GM13976 (cell line): ENCODE measurements around the gene PC.

Source experiments
- DNase-seq: peaks from one replicate; pipeline ENCODE4 v3.0.0; 2012; ENCODE audit warnings: low spot score
- in situ Hi-C: fragments of 300-500 bp; cut with MboI; formaldehyde crosslinking; loops from one replicate; pipeline ENCODE4 v1.12.0; 2022; ENCODE audit warnings: low sequenced_read_pairs, mixed read lengths, inconsistent platforms; ENCODE audit not compliant: unreplicated experiment
- TF ChIP-seq, protein P1 (sequence below): IDR thresholded peaks from 2 replicates; pipeline ENCODE4 v1.5.1; 2012; ENCODE audit warnings: borderline replicate concordance, mild to moderate bottlenecking; ENCODE audit not compliant: insufficient read depth; ENCODE audit errors: extremely low read depth, missing control alignments, control extremely low read depth

The PC gene

DNA sequence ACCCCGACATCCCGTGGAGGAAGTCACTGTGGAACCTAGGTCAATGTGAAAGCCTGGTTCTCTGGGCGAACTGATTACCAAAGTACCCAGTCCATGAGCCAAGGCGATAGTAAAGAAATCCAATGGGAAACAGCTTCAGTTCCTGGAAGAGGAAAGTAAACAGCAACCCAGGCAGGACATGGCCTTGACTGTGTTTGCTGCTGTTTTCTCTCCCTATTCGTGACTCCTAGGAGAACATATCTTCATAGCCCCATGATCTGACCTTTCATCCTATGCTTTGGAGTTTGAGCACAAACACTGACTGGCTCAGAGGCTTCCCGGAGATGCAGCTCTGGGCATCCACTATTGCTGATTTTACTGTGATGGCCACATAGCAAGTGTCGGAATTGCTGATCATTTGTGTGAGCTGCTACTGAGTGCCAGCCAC, 56.2 kb downstream of the PC start:
- TF ChIP-seq, protein P1, sequence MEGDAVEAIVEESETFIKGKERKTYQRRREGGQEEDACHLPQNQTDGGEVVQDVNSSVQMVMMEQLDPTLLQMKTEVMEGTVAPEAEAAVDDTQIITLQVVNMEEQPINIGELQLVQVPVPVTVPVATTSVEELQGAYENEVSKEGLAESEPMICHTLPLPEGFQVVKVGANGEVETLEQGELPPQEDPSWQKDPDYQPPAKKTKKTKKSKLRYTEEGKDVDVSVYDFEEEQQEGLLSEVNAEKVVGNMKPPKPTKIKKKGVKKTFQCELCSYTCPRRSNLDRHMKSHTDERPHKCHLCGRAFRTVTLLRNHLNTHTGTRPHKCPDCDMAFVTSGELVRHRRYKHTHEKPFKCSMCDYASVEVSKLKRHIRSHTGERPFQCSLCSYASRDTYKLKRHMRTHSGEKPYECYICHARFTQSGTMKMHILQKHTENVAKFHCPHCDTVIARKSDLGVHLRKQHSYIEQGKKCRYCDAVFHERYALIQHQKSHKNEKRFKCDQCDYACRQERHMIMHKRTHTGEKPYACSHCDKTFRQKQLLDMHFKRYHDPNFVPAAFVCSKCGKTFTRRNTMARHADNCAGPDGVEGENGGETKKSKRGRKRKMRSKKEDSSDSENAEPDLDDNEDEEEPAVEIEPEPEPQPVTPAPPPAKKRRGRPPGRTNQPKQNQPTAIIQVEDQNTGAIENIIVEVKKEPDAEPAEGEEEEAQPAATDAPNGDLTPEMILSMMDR, result no peak
- in situ Hi-C loops, result no loop called here
- no peak for DNase-seq

DNA sequence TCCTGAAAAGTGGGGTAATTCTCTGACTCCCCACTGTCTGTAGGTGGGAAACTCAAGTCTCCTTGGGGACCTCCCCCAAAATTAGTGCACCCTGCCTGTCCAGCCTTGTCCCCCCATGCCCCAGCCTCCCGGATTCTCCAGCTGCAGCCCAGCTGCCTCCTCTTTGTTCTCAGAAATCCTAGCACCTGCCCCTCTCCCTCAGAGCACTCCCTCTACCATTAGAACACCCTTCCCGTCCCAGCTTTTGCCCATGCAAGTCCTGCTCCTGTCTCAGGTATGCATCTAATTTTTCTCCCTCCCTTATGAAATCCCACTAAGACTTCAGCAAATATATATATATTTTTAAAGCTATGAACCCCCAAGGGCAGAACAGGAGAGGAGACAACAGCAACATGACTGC, 64.0 kb downstream of the PC start:
- in situ Hi-C loops, result no loop called here
- TF ChIP-seq, protein P1, result no peak

DNA sequence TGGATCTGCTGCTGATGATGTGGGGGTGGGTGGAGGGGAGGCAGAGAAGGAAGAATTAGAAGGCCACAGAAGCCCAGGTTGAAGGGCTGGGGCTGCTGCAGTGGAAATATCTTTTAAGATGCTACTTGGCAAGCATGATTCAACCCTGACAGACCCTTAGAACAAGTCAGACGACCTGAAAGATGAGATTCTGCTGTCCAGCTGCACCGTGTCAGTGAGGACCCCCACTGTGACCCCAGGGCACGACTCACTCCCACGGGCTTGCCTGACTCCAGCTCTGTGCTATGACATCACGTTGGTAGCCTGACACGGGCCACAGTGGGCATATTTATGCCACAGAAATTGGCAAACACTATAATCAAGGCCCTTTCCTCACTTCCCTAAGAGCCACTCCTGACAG, 65.3 kb downstream of the PC start:
- in situ Hi-C loops, result no loop called here
- TF ChIP-seq, protein P1, result no peak
- DNase-seq, result no peak

More for the DNA sequence above, 64.0 kb downstream of the PC start:
- DNase-seq, result no peak

DNA sequence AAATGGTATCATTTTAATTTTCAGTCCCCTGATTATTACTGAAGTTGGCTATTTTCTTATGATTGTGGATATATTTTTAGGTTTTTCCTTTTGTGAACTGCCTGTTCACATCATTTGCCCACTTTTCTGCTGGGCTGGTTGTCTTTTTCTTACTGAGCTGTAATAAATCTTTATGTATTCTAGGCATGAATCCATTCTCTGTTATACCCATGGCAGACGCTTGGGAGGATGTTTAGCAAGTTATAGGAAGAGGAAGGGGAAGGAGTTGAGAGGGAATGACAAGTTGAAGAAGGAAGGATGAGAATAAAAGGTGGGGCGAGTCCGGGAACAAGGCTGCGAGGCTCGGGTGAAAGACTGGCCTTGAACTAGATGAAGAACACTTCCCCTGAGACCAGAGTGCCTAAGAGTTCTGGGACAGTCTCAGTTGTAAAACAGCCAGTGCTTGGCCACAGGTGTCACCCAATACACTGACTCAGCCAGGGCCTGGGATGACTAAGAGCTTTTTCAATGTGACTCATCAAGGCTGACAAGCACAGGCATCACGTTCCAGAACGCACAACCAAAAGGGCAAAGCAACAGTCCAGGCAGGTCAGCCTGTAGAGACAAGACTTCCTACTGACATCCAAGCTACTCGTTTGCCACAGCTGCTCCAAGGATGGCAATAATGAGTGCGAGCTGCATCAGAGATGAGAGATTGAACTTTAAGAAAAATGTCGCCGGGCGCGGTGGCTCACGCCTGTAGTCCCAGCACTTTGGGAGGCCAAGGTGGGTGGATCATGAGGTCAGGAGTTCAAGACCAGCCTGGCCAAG, 66.1 kb downstream of the PC start:
- TF ChIP-seq, protein P1, result no peak
- peak; percentile 90 for DNase-seq
- in situ Hi-C loops, result no loop called here

DNA sequence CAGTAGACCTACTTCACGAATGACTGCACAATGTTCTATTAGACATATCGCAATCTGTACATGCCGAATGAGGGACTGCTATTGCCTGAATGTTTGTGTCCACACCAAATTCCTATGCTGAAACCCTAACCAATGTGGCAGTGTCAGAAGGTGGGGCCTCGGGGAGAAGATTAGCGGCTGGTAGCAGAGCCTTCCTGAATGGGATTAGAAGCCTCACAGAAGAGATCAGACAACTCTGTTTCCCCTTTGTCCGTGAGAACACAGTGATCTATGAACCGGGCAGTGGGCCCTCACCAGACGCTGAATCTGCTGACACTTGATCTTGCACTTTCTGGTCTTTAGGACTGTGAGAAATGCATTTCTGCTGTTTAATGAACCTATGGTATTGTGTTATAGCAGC, 68.2 kb downstream of the PC start:
- no peak for DNase-seq
- in situ Hi-C loops, result no loop called here
- TF ChIP-seq, protein P1, result no peak

DNA sequence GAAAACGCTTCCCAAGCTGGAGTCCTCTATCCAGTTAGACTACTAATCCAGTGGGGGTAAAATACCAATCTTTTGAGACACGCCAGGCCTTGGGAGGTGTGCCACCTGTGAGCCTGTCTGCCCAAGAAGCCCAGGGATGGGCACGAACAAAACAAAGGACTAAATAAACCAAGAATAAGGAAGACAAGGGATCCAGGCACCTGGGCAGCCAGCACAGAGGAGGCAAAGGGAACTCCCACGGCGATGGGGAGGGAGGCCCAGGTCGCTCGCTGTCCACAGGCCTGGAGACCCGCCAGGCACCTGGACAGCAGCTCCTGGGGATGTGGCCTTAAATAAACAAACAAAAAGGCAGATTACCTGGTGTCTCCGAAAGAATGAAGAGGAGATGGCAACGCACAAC, 69.9 kb downstream of the PC start:
- in situ Hi-C loops, result no loop called here
- no peak for DNase-seq

More for the DNA sequence above, 69.9 kb downstream of the PC start:
- TF ChIP-seq, protein P1, result no peak
